Activated naive CD8-positive, alpha-beta T cell treated with anti-CD3 and anti-CD28 coated beads for 36 hours (primary cell): ENCODE results near the gene ULK4. TPM values are rescaled to one million over a fixed set of nuclear protein-coding genes. Genes with fewer than 3 reads are reported as not detected.
"Not testable (repeated sequence)": the region's sequence is repeated elsewhere in the genome, so short reads cannot be mapped to it uniquely, and the experiment has no call there.

Source experiments
- DNase-seq: peaks from one replicate; pipeline ENCODE4 v3.0.0; 2021
- H3K27ac Mint-ChIP-seq: one replicate; pipeline ENCODE4 v1.8.0; 2022; ENCODE audit warnings: mild to moderate bottlenecking, moderate library complexity, mixed read lengths
- H3K27me3 Mint-ChIP-seq: one replicate; pipeline ENCODE4 v1.8.0; 2022; ENCODE audit warnings: mild to moderate bottlenecking, mixed read lengths
- H3K36me3 Mint-ChIP-seq: one replicate; pipeline ENCODE4 v1.8.0; 2021; ENCODE audit warnings: mild to moderate bottlenecking, mixed read lengths
- H3K4me1 Mint-ChIP-seq: one replicate; pipeline ENCODE4 v1.8.0; 2021; ENCODE audit warnings: mixed read lengths
- H3K4me3 Mint-ChIP-seq: one replicate; pipeline ENCODE4 v1.8.0; 2022; ENCODE audit warnings: mild to moderate bottlenecking, moderate library complexity, mixed read lengths
- H3K9me3 Mint-ChIP-seq: one replicate; pipeline ENCODE4 v1.8.0; 2022; ENCODE audit warnings: mixed read lengths
- total RNA-seq, 2 experiments: library from RNA; stranded (reverse); gene quantifications; one replicate each; pipeline ENCODE4 v1.2.3, GENCODE V29; 2021

Gene ULK4
- total RNA-seq, 2 experiments from 2014 or later, result 9.8 to 10.3 TPM

GRCh38 chr3:41915353-41915752 is 46.5 kb downstream of the ULK4 start:
- H3K27me3 Mint-ChIP-seq, result no peaks in the 10 kb centered on the region
- no peaks in the 10 kb centered on the region for H3K4me1 Mint-ChIP-seq
- DNase-seq, result no peak
- H3K4me3 Mint-ChIP-seq, result no peak overlapping the region
- no peaks in the 10 kb centered on the region for H3K9me3 Mint-ChIP-seq
- H3K36me3 Mint-ChIP-seq, result no peaks in the 10 kb centered on the region
- no peak overlapping the region for H3K27ac Mint-ChIP-seq

- DNase-seq, result no peak
- Mint-ChIP-seq H3K36me3 (no peaks in the 10 kb centered on the region), H3K27me3 (no peaks in the 10 kb centered on the region), H3K27ac (no peak overlapping the region), H3K9me3 (no peaks in the 10 kb centered on the region), H3K4me3 (no peak overlapping the region), H3K4me1 (peaks cover 4% of the 10 kb centered on the region)
These were observed 49.6 kb downstream of the ULK4 start for GRCh38 chr3:41912280-41912679.

DNA sequence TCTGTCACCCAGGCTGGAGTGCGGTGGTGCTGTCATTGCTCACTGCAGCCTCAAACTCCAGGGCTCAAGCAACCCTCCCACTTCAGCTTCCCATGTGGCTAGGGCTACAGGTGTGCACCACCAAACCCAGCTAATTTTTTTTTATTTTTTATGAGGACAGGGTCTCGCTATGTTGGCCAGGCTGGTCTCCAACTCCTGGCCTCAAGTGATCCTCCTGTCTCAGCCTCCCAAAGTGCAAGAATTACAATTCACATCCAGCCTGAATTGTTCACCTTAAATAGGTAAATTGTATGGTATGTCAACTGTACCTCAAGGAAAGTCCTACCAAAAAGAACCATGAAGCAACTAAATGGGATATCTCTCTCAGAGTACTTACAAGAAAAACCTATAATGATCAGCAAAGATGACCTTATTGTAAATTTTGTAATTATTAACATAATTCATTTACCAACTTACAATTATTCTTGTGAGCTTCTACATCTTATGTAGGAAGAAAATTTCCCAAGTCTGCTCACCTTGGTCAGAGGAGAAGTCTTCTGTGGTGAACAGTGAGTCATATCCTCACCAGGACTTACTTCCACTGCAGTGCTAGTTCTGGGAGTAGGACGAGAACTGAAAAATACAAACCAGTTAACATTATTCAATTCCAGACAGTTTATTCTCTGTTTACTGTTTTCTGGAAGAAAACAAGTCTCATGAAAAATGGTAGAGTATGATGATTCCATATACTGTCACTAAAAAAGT is 54.4 kb downstream of the ULK4 start:
- H3K27ac Mint-ChIP-seq, result no peak overlapping the region
- H3K9me3 Mint-ChIP-seq, result no peaks in the 10 kb centered on the region
- no peak for DNase-seq
- H3K27me3 Mint-ChIP-seq, result no peaks in the 10 kb centered on the region
- peaks cover 7% of the 10 kb centered on the region for H3K36me3 Mint-ChIP-seq
- peaks cover 4% of the 10 kb centered on the region for H3K4me1 Mint-ChIP-seq
- no peak overlapping the region for H3K4me3 Mint-ChIP-seq

GRCh38 chr3:41900265-41900664 is 61.6 kb downstream of the ULK4 start:
- DNase-seq, result no peak
- H3K27me3 Mint-ChIP-seq, result no peaks in the 10 kb centered on the region
- H3K9me3 Mint-ChIP-seq, result no peaks in the 10 kb centered on the region
- H3K4me1 Mint-ChIP-seq, result no peaks in the 10 kb centered on the region
- H3K36me3 Mint-ChIP-seq, result peaks cover 5% of the 10 kb centered on the region
- H3K27ac Mint-ChIP-seq, result no peak overlapping the region
- H3K4me3 Mint-ChIP-seq, result no peak overlapping the region

DNA sequence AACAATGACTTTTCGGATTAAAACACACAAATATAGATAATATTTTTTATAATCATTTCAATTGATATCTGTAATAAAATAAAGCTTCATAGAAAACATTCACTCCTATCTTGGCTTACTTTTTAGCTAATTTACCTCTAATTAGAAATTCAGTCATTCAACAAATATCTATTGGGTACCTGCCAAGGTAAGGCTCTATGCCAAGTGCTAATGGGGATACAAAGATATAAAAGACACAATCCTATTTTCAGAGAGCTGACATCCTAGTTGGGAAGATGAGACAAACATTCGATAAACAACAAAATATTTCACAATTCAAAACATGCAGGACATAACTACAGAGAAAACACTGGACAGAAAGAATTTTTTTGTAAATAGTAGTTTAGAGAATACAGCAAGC is 63.3 kb downstream of the ULK4 start:
- Mint-ChIP-seq H3K27me3 (no peaks in the 10 kb centered on the region), H3K27ac (no peak overlapping the region), H3K9me3 (no peaks in the 10 kb centered on the region), H3K4me1 (no peaks in the 10 kb centered on the region), H3K36me3 (peaks cover 5% of the 10 kb centered on the region), H3K4me3 (no peak overlapping the region)
- no peak for DNase-seq

DNA sequence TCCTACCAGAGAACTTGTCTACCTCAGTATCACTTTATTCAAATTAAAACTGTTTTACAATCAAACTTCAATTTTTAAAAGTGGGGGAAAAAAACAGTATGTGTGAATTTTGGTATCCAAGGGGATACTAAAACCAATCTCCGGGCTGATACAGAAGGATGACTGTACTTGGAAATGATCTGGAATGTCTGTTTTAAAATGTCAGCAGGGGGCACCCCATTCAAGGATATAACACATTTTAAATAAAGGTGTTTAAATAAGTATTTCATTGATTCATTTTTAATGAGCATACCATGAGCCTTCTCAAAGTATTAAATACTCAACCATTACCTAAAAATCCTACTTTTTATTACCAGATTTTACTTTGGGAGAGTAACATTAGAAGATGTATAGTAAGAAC is 67.9 kb downstream of the ULK4 start:
- H3K4me1 Mint-ChIP-seq, result no peaks in the 10 kb centered on the region
- no peak overlapping the region for H3K27ac Mint-ChIP-seq
- H3K9me3 Mint-ChIP-seq, result peaks cover 8% of the 10 kb centered on the region
- no peak overlapping the region for H3K4me3 Mint-ChIP-seq
- H3K36me3 Mint-ChIP-seq, result peaks cover 22% of the 10 kb centered on the region
- no peaks in the 10 kb centered on the region for H3K27me3 Mint-ChIP-seq
- DNase-seq, result no peak

GRCh38 chr3:41888368-41889076 is 73.4 kb downstream of the ULK4 start:
- Mint-ChIP-seq H3K9me3 (peaks cover 8% of the 10 kb centered on the region), H3K4me3 (no peak overlapping the region), H3K4me1 (no peaks in the 10 kb centered on the region), H3K27me3 (no peaks in the 10 kb centered on the region), H3K36me3 (peaks cover 17% of the 10 kb centered on the region), H3K27ac (no peak overlapping the region)
- no peak for DNase-seq

DNA sequence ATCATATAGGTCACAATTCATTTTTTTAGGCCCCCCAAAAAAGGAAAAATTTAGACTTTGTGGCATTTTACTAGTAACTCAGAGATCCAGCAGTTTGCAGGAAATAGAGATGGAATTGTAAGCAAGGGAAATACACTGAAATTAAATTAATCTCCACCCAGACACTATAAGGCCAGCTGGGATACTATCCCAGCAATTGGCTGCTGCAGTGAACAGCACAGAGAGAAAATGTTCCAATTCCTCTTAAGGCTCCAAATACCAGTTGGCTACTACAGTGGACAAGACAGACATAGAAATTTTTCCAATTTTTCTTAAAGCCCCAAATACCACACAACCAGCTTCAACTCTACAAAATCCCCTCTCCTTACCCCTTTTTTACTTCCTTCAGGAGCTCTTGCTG is 78.9 kb downstream of the ULK4 start:
- Mint-ChIP-seq H3K4me3 (no peak overlapping the region), H3K27me3 (no peaks in the 10 kb centered on the region), H3K27ac (no peak overlapping the region), H3K9me3 (no peaks in the 10 kb centered on the region), H3K4me1 (no peaks in the 10 kb centered on the region), H3K36me3 (no peaks in the 10 kb centered on the region)
- DNase-seq, result no peak

DNA sequence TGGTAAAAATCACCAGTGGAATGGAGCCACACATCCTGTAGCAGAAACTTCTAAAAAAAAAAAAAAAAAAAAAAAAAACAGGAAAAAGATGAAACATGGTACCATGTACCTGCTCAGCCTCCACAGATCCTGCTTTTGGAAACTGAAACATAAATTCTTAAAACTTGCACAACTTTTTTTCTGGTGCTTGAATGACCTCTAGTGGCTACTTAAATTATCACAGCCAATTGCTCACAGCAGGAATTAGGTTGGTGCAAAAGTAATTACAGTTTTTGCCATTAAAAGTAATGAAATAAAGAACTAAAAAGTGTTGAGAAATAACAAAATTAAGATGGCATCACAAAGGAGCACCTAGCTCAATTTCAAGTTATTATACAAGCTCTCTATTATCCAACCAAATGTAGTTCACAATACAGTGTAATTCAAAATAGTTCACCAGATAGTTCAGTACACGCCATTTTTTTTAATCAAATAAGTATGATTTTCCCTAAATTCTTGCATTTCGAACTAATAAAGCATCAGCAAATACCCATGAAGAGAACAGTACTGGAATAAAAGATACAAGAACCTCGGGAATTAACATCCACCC is 80.6 kb downstream of the ULK4 start:
- H3K4me3 Mint-ChIP-seq, result no peak overlapping the region
- H3K4me1 Mint-ChIP-seq, result no peaks in the 10 kb centered on the region
- H3K27ac Mint-ChIP-seq, result no peak overlapping the region
- DNase-seq, result no peak
- H3K36me3 Mint-ChIP-seq, result no peaks in the 10 kb centered on the region
- no peaks in the 10 kb centered on the region for H3K27me3 Mint-ChIP-seq
- H3K9me3 Mint-ChIP-seq, result no peaks in the 10 kb centered on the region

- no peak for DNase-seq
- Mint-ChIP-seq H3K27ac (no peak overlapping the region), H3K36me3 (no peaks in the 10 kb centered on the region), H3K9me3 (no peaks in the 10 kb centered on the region), H3K4me3 (no peak overlapping the region), H3K27me3 (no peaks in the 10 kb centered on the region), H3K4me1 (no peaks in the 10 kb centered on the region)
These were observed 81.5 kb downstream of the ULK4 start for GRCh38 chr3:41880387-41880786.

DNA sequence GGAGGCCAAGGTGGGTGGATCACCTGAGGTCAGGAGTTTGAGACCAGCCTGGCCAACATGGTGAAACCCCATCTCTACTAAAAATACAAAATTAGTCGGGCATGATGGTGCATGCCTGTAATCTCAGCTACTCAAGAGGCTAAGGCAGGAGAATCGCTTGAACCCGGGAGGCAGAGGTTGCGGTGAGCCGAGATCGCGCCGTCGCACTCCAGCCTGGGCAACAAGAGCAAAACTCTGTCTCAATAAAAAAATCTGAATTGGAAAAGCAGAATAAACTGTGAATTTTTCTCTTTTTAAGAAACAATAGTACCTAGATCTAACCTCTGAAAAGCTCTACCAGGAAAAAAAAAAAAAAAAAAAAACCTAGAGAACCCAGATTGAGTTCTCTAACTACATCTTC is 84.2 kb downstream of the ULK4 start:
- not testable (repeated sequence) for H3K27ac Mint-ChIP-seq, H3K27me3 Mint-ChIP-seq, H3K9me3 Mint-ChIP-seq

DNA sequence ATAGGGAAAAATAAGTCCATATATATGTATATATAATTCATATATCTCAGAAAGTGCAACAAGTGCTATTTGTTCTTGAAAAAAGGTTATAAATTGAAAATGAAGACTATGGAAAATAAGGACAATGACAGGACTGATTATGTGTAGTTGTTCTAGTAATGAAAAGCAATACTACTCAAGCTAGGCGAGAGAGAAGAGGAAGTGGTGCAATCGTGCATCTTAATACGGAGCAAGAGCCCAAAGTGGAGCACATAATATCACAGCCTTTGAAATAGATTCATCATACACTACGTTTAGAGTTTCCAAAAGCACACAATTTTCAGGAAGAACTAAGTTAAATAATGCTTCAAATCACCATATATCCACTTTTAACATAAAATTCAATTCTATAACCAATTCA is 87.9 kb downstream of the ULK4 start:
- H3K27ac Mint-ChIP-seq, result no peak overlapping the region
- no peaks in the 10 kb centered on the region for H3K9me3 Mint-ChIP-seq
- DNase-seq, result no peak
- no peaks in the 10 kb centered on the region for H3K4me1 Mint-ChIP-seq
- peaks cover 8% of the 10 kb centered on the region for H3K36me3 Mint-ChIP-seq
- H3K27me3 Mint-ChIP-seq, result no peaks in the 10 kb centered on the region
- H3K4me3 Mint-ChIP-seq, result no peak overlapping the region

More for the DNA sequence above, 84.2 kb downstream of the ULK4 start:
- not testable (repeated sequence) for H3K4me1 Mint-ChIP-seq, H3K36me3 Mint-ChIP-seq, DNase-seq, H3K4me3 Mint-ChIP-seq

GRCh38 chr3:41872157-41872556 is 89.7 kb downstream of the ULK4 start:
- DNase-seq, result no peak
- H3K36me3 Mint-ChIP-seq, result peaks cover 10% of the 10 kb centered on the region
- no peak overlapping the region for H3K27ac Mint-ChIP-seq
- no peaks in the 10 kb centered on the region for H3K9me3 Mint-ChIP-seq
- no peak overlapping the region for H3K4me3 Mint-ChIP-seq
- H3K27me3 Mint-ChIP-seq, result no peaks in the 10 kb centered on the region
- H3K4me1 Mint-ChIP-seq, result no peaks in the 10 kb centered on the region

- DNase-seq, result no peak
- H3K27ac Mint-ChIP-seq, result no peak overlapping the region
- no peaks in the 10 kb centered on the region for H3K27me3 Mint-ChIP-seq
- no peaks in the 10 kb centered on the region for H3K4me1 Mint-ChIP-seq
- no peak overlapping the region for H3K4me3 Mint-ChIP-seq
- peaks cover 12% of the 10 kb centered on the region for H3K36me3 Mint-ChIP-seq
- H3K9me3 Mint-ChIP-seq, result no peaks in the 10 kb centered on the region
These were observed 94.4 kb downstream of the ULK4 start for GRCh38 chr3:41867533-41867932.

DNA sequence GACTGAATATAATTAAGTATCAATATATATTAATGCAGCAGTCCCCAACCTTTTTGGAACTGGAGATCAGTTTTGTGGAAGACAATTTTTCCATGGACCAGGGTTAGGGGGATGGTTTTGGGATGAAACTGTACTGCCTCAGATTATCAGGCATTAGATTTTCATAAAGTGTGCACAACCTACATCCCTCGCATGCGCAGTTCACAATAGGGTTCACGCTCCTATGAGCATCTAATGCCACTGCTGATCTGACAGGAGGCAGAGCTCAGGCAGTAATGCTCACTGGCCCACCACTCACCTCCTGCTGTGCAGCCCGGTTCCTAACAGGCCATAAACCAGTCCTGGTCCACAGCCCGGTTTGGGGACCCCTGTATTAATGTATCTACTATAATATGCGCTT is 95.6 kb downstream of the ULK4 start:
- Mint-ChIP-seq H3K4me1 (no peaks in the 10 kb centered on the region), H3K36me3 (peaks cover 18% of the 10 kb centered on the region), H3K9me3 (peaks cover 1% of the 10 kb centered on the region), H3K27me3 (no peaks in the 10 kb centered on the region), H3K4me3 (no peak overlapping the region), H3K27ac (no peak overlapping the region)
- no peak for DNase-seq

GRCh38 chr3:41863024-41863423 is 98.9 kb downstream of the ULK4 start:
- H3K36me3 Mint-ChIP-seq, result peaks cover 17% of the 10 kb centered on the region

More at GRCh38 chr3:41863024-41863423, 98.9 kb downstream of the ULK4 start:
- Mint-ChIP-seq H3K4me1 (no peaks in the 10 kb centered on the region), H3K27ac (no peak overlapping the region), H3K9me3 (peaks cover 3% of the 10 kb centered on the region), H3K4me3 (no peak overlapping the region), H3K27me3 (no peaks in the 10 kb centered on the region)
- no peak for DNase-seq
